Panc1 (cell line): Measurements from ENCODE around the gene TAF6L.

Experiments used
- POLR2AphosphoS5 ChIP-seq: IDR thresholded peaks from 2 replicates; pipeline ENCODE4 v1.6.1; 2012; ENCODE audit warnings: mild to moderate bottlenecking, low read depth, low read length, moderate library complexity
- REST ChIP-seq, 2 experiments: IDR thresholded peaks; 2 replicates each; pipeline ENCODE4 v1.6.1; 2011 to 2012; ENCODE audit warnings: low read depth in 2 of 2, control low read depth in 1 of 2, low read length in 1 of 2, mild to moderate bottlenecking in 1 of 2, moderate library complexity in 1 of 2; ENCODE audit not compliant: insufficient read depth in 1 of 2
- SIN3A ChIP-seq: IDR thresholded peaks from 2 replicates; pipeline ENCODE4 v1.6.1; 2012; ENCODE audit warnings: low read depth, mild to moderate bottlenecking, low read length, moderate library complexity, borderline replicate concordance; ENCODE audit not compliant: insufficient read depth
- TCF7L2 ChIP-seq: IDR thresholded peaks from 2 replicates; pipeline ENCODE4 v1.6.1; 2011; ENCODE audit warnings: mild to moderate bottlenecking, low read depth, low read length, inconsistent platforms
- TF ChIP-seq, protein P1 (sequence below): fragments of 450-650 bp; IDR thresholded peaks from 2 replicates; pipeline ENCODE4 v1.5.1; 2017; ENCODE audit warnings: mild to moderate bottlenecking

GRCh38 chr11:62796281-62796680, 25.1 kb downstream of the TAF6L start:
- TF ChIP-seq, protein P1, sequence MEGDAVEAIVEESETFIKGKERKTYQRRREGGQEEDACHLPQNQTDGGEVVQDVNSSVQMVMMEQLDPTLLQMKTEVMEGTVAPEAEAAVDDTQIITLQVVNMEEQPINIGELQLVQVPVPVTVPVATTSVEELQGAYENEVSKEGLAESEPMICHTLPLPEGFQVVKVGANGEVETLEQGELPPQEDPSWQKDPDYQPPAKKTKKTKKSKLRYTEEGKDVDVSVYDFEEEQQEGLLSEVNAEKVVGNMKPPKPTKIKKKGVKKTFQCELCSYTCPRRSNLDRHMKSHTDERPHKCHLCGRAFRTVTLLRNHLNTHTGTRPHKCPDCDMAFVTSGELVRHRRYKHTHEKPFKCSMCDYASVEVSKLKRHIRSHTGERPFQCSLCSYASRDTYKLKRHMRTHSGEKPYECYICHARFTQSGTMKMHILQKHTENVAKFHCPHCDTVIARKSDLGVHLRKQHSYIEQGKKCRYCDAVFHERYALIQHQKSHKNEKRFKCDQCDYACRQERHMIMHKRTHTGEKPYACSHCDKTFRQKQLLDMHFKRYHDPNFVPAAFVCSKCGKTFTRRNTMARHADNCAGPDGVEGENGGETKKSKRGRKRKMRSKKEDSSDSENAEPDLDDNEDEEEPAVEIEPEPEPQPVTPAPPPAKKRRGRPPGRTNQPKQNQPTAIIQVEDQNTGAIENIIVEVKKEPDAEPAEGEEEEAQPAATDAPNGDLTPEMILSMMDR, result no peak
- TF ChIP-seq REST (IDR thresholded peaks at IDR 0.05; ENCODE audit: insufficient read depth in 1 of 2, low read depth in 2 of 2, low read length in 1 of 2), result no peak
- no peak for TF ChIP-seq POLR2AphosphoS5
- no peak for TF ChIP-seq SIN3A
- TF ChIP-seq TCF7L2, result no peak
